K562 (cell line): ENCODE results near the gene BRD4. TPM values are rescaled to one million over a fixed set of nuclear protein-coding genes. Genes with fewer than 3 reads are reported as not detected.

Source experiments
- ATAC-seq: fragments of 200-7000 bp; cut with Tn5 transposase; 3 replicates; pipeline ENCODE4 v1.9.1; 2020; ENCODE audit warnings: moderate library complexity
- BruUV-seq: library from RNA; stranded (reverse); fragments of 400-500 nt; replicated peaks from 2 replicates; lab custom pipeline; 2021; lab: Mats Ljungman, UMichigan
- CTCF ChIA-PET: fragments of 300-600 bp; formaldehyde crosslinking; extraction: SDS; loops from one replicate; lab custom pipeline; 2021; ENCODE audit warnings: low intra/inter-chr PET ratio; lab: Yijun Ruan, JAX
- POLR2A ChIA-PET: fragments of 300-600, 350-650 bp; sonication (Branson Sonifier 250); formaldehyde crosslinking; extraction: SDS; loops from one replicate; lab custom pipeline; 2021; ENCODE audit warnings: antibody characterized with exemption, inconsistent platforms; lab: Yijun Ruan, JAX
- DNase-seq, 4 experiments: peaks; one replicate each; pipeline versions ENCODE4 v3.0.0 to v3.0.0-alpha.2; 2011 to 2018; ENCODE audit warnings: low spot score in 3 of 4, mixed read lengths in 3 of 4; ENCODE audit errors: extremely low read depth in 1 of 4
- FAIRE-seq: peaks from 2 replicates; lab custom pipeline; 2011; peaks lifted over from hg19 to GRCh38; lab: Jason Lieb, UNC
- H2AFZ ChIP-seq: 2 replicates; pipeline ENCODE4 v1.6.0; 2011; ENCODE audit warnings: low read depth, low read length, control low read depth, inconsistent platforms
- H3K27ac ChIP-seq: fragments of 200-600 bp; 3 replicates; pipeline ENCODE4 v1.8.0; 2011; ENCODE audit warnings: low read depth, mild to moderate bottlenecking, control low read depth, inconsistent platforms, low read length, moderate library complexity, mixed read lengths; ENCODE audit errors: extremely low read depth
- H3K27me3 ChIP-seq, 2 experiments: fragments of 300-600 bp in 1 of 2; 2 replicates in 1 of 2; 3 replicates in 1 of 2; pipeline versions ENCODE4 v1.6.0 to v1.8.0; 2011; ENCODE audit warnings: inconsistent platforms in 2 of 2, low read length in 2 of 2, mild to moderate bottlenecking in 1 of 2, mixed read lengths in 1 of 2, moderate library complexity in 1 of 2; ENCODE audit not compliant: control insufficient read depth in 2 of 2, insufficient read depth in 2 of 2
- H3K36me3 ChIP-seq: fragments of 300-600 bp; 3 replicates; pipeline ENCODE4 v1.8.0; 2011; ENCODE audit warnings: mild to moderate bottlenecking, low read length, inconsistent platforms; ENCODE audit not compliant: control insufficient read depth, insufficient read depth
- H3K4me1 ChIP-seq, 2 experiments: fragments of 200-600 bp in 1 of 2; replicated peaks in 1 of 2; 2 replicates in 1 of 2; 3 replicates in 1 of 2; pipeline versions ENCODE4 v1.5.1 to v1.8.0; 2011; ENCODE audit warnings: inconsistent platforms in 2 of 2, low read length in 2 of 2, mild to moderate bottlenecking in 1 of 2, mixed read lengths in 1 of 2, moderate library complexity in 1 of 2; ENCODE audit not compliant: control insufficient read depth in 2 of 2, insufficient read depth in 2 of 2
- H3K4me2 ChIP-seq: 2 replicates; pipeline ENCODE4 v1.6.1; 2011; ENCODE audit warnings: low read length, control low read depth, inconsistent platforms, mixed read lengths; ENCODE audit not compliant: insufficient read depth
- H3K4me3 ChIP-seq: fragments of 200-600 bp; sonication (generic), shearing (Covaris generic); 2 replicates; pipeline ENCODE4 v1.5.1; 2016; ENCODE audit warnings: control low read depth, inconsistent platforms
- H3K79me2 ChIP-seq: fragments of 200-600 bp; 3 replicates; pipeline ENCODE4 v1.8.0; 2011; ENCODE audit warnings: low read length, inconsistent platforms; ENCODE audit not compliant: control insufficient read depth, insufficient read depth
- H3K9ac ChIP-seq, 2 experiments: 2 replicates each; pipeline versions ENCODE4 v1.6.0 to v1.6.1; 2011; ENCODE audit warnings: low read depth in 2 of 2, low read length in 2 of 2, control low read depth in 1 of 2, inconsistent platforms in 1 of 2, mild to moderate bottlenecking in 1 of 2, mixed read lengths in 1 of 2; ENCODE audit not compliant: insufficient read depth in 1 of 2
- H3K9me1 ChIP-seq: one replicate; pipeline ENCODE4 v1.6.0; 2011; ENCODE audit warnings: inconsistent platforms, mild to moderate bottlenecking, low read length, moderate library complexity; ENCODE audit not compliant: control insufficient read depth, insufficient read depth
- H3K9me3 ChIP-seq: replicated peaks from 2 replicates; pipeline ENCODE4 v1.5.1; 2011; ENCODE audit warnings: low read depth, low read length, inconsistent platforms; ENCODE audit not compliant: control insufficient read depth, insufficient read depth
- H4K20me1 ChIP-seq: replicated peaks from 2 replicates; pipeline ENCODE4 v1.6.1; 2011; ENCODE audit warnings: low read length, inconsistent platforms, mixed read lengths; ENCODE audit not compliant: control insufficient read depth, insufficient read depth
- CBFA2T2 ChIP-seq: fragments of 450-650 bp; conservative IDR thresholded peaks from 2 replicates; pipeline ENCODE4 v1.6.1; 2017; ENCODE audit warnings: mild to moderate bottlenecking
- MCM7 ChIP-seq, 2 experiments: fragments of 450-650 bp; IDR thresholded peaks; 2 replicates each; pipeline ENCODE4 v1.6.1; 2016 to 2018
- MYNN ChIP-seq, 2 experiments: sonication (generic); formaldehyde crosslinking in 1 of 2; IDR thresholded peaks; 2 replicates each; pipeline versions ENCODE4 v1.5.0 to v1.6.1; 2016 to 2020; ENCODE audit warnings: antibody characterized with exemption in 1 of 2, missing genetic modification reagents in 1 of 2
- NCOR1 ChIP-seq: fragments of 450-650 bp; IDR thresholded peaks from 2 replicates; pipeline ENCODE4 v1.6.1; 2016; ENCODE audit warnings: mild to moderate bottlenecking, moderate library complexity
- OTX1 ChIP-seq: fragments of 450-650 bp; formaldehyde crosslinking; IDR thresholded peaks from 2 replicates; pipeline ENCODE4 v1.4.0; 2022; ENCODE audit warnings: mild to moderate bottlenecking
- PHF21A ChIP-seq: fragments of 450-650 bp; IDR thresholded peaks from 2 replicates; pipeline ENCODE4 v1.6.1; 2017; ENCODE audit warnings: low read depth, borderline replicate concordance
- TAL1 ChIP-seq: fragments of 450-650 bp; IDR thresholded peaks from 2 replicates; pipeline ENCODE4 v1.6.1; 2016; ENCODE audit warnings: mild to moderate bottlenecking
- YY1 ChIP-seq, 3 experiments: IDR thresholded peaks; 2 replicates each; pipeline ENCODE4 v1.6.1; 2011; ENCODE audit warnings: low read length in 2 of 3, mild to moderate bottlenecking in 2 of 3, moderate library complexity in 2 of 3, borderline replicate concordance in 1 of 3, control low read depth in 1 of 3, low read depth in 1 of 3; ENCODE audit not compliant: insufficient read depth in 3 of 3, insufficient replicate concordance in 2 of 3, control insufficient read depth in 1 of 3, insufficient read length in 1 of 3; ENCODE audit errors: extremely low read depth in 1 of 3
- ZNF830 ChIP-seq: fragments of 250-450 bp; sonication (Bioruptor Pico); IDR thresholded peaks from 2 replicates; pipeline ENCODE4 v1.5.0; 2021; ENCODE audit warnings: mild to moderate bottlenecking
- WGBS: fragments of 100-300 bp; shearing (Covaris generic); methylation state at CpG from one replicate; pipeline ENCODE4 v1.1.6; 2016; ENCODE audit warnings: low coverage, mixed read lengths; ENCODE audit not compliant: insufficient coverage; ENCODE audit errors: missing lambda C conversion rate; 5-methylcytosine and 5-hydroxymethylcytosine counted together
- in situ Hi-C: fragments of 300-500 bp; cut with MboI; formaldehyde crosslinking; loops from 4 replicates; pipeline ENCODE4 v1.15.0; 2018; ENCODE audit warnings: inconsistent platforms, mixed read lengths
- intact Hi-C: fragments of 100-400 bp; cut with micrococcal nuclease; formaldehyde crosslinking; loops from 2 replicates; pipeline ENCODE4 v1.14.2; 2022
- polyA plus RNA-seq, 8 experiments: library from polyadenylated mRNA; depleted of rRNA in 4 of 8; stranded (reverse) in 5 of 8; unstranded in 3 of 8; fragments of >200 nt; fragmentation: Nextera tagmentation in 2 of 8; fragmentation: Illumina TruSeq in 1 of 8; extraction: Ambion mirVana in 2 of 8; extraction: Trizol in 1 of 8; gene quantifications; 2 replicates each; pipeline versions ENCODE4 v1.2.1 to v1.2.3, GENCODE V29; 2011 to 2014; ENCODE audit warnings: inconsistent platforms in 1 of 8, missing spikeins in 1 of 8
- total RNA-seq, 7 experiments: library from RNA; depleted of rRNA in 6 of 7; stranded (reverse); fragments of >200 nt in 6 of 7; fragmentation: Illumina TruSeq in 2 of 7; extraction: Trizol in 2 of 7; gene quantifications; 2 replicates each; pipeline versions ENCODE4 v1.2.1 to v1.2.3, GENCODE V29; 2011 to 2021; ENCODE audit warnings: low replicate concordance in 1 of 7

BRD4 gene
- total and polyA plus RNA-seq, 9 of the 15 experiments (the other 6 are each of a cell fraction or from before 2014, with no cell fraction given), result 1.8 to 105 (median 15.6) TPM

DNA sequence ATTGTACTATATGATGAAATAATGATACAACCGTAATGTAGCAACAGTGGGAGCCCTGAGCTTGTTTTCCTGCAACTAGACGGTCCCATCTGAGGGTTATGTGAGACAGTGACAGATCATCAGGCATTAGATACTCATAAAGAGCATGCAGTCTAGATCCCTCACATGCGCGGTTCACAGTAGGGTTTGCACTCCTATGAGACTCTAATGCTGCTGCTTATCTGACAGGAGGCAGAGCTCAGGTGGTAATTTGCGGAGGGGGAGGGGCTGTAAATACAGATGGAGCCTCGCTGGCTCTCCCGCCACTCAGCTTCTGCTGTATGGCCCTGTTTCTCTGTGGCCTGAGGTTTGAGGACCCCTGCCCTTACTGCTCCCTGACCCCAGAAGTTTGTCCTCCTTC lies 113.8 kb downstream of the BRD4 start (continued):
- TF ChIP-seq YY1 (IDR thresholded peaks at IDR 0.05; ENCODE audit: borderline replicate concordance in 1 of 3, control insufficient read depth in 1 of 3, extremely low read depth in 1 of 3, insufficient read depth in 3 of 3, insufficient read length in 1 of 3, insufficient replicate concordance in 2 of 3, low read depth in 1 of 3, low read length in 2 of 3), result no peak
- no peak for TF ChIP-seq PHF21A
- peak; percentile 40; the same call in 1 of the 2 replicates for TF ChIP-seq TAL1
- no peak for TF ChIP-seq NCOR1
- no peak for TF ChIP-seq MCM7 (IDR thresholded peaks at IDR 0.05)
- TF ChIP-seq CBFA2T2, result peak; percentile 42
- TF ChIP-seq ZNF830 (CRISPR knock-in tag), result no peak

DNA sequence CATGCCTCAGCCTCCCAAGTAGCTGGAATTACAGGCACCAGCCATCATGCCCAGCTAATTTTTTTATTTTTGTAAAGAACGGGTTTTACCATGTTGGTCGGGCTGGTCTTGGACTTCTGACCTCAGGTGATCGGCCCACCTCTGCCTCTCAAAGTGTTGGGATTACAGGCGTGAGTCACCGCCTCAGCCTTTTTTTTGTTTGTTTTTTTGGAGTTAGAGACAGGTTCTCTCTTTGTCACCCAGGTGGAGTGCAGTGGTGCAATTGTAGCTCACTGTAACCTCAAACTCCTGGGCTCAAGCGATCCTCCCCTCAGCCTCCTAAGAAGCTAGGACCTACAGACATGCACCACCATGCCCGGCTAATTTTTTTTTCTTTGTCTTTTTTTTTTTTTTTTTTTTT lies 116.0 kb downstream of the BRD4 start:
- no peak overlapping the region for H3K4me3 ChIP-seq
- H3K27me3 ChIP-seq, result peaks cover 12 to 32% of the 10 kb centered on the region in 2 experiments; a peak in 3 of 5 replicates
- H3K9me3 ChIP-seq, result no peaks in the 10 kb centered on the region
- 5% methylated on average over 6 of the region's 7 CpGs for whole genome bisulfite sequencing
- TF ChIP-seq MYNN (IDR thresholded peaks at IDR 0.05), result no peak
- TF ChIP-seq MYNN (CRISPR knock-in tag; IDR thresholded peaks at IDR 0.05), result no peak
- no peak for TF ChIP-seq OTX1 (CRISPR knock-in tag)
- no peaks in the 10 kb centered on the region for H3K9me1 ChIP-seq
- no peaks in the 10 kb centered on the region; the same call in 1 of the 2 replicates for H4K20me1 ChIP-seq
- H3K79me2 ChIP-seq, result no peaks in the 10 kb centered on the region
- ATAC-seq (no peak), FAIRE-seq (peak; percentile 56), DNase-seq (no peak)
- no TSS peak for BruUV-seq
- intact Hi-C loops, result no loop called here
- in situ Hi-C loops, result no loop called here
- CTCF ChIA-PET, result no interaction called here
- H3K9ac ChIP-seq, result no peak overlapping the region
- peaks cover 0 to 5% of the 10 kb centered on the region in 2 experiments; a peak in 3 of 5 replicates for H3K4me1 ChIP-seq
- H3K36me3 ChIP-seq, result no peaks in the 10 kb centered on the region
- no peak overlapping the region for H2AFZ ChIP-seq
- no peak overlapping the region for H3K4me2 ChIP-seq
- H3K27ac ChIP-seq, result no peak overlapping the region
- POLR2A ChIA-PET, result interaction anchor here (0.9 kb wide), 1 partner anchor 22 kb away, joined by 7 read pairs; no protein-coding TSS in a partner anchor
